Measurements from ENCODE around the gene FRAS1. TPM values are rescaled to one million over a fixed set of nuclear protein-coding genes. Genes with fewer than 3 reads are reported as not detected.

The FRAS1 gene
- total RNA-seq, 6 experiments from 2014 or later, result 0.12 to 1.5 (median 0.45) TPM

- no peak overlapping the region for H3K27ac ChIP-seq
- TF ChIP-seq CTCF (IDR thresholded peaks at IDR 0.05) (no peak), POLR2A (IDR thresholded peaks at IDR 0.05) (no peak)
- DNase-seq, result no peak
- no peaks in the 10 kb centered on the region for H3K9me3 ChIP-seq
- H3K4me3 ChIP-seq, result no peak overlapping the region
- H3K36me3 ChIP-seq, result no peaks in the 10 kb centered on the region
- no peaks in the 10 kb centered on the region for H3K4me1 ChIP-seq
- ATAC-seq, result no peak
- H3K27me3 ChIP-seq, result no peaks in the 10 kb centered on the region
- intact Hi-C loops (cut with DNase I), result no loop called here
Measured at GRCh38 chr4:78226279-78226678, 169.2 kb downstream of the FRAS1 start.

GRCh38 chr4:78227411-78228057, 170.4 kb downstream of the FRAS1 start:
- Histone ChIP-seq H3K27ac (no peak overlapping the region), H3K27me3 (no peaks in the 10 kb centered on the region), H3K4me3 (no peak overlapping the region), H3K9me3 (no peaks in the 10 kb centered on the region), H3K4me1 (no peaks in the 10 kb centered on the region), H3K36me3 (no peaks in the 10 kb centered on the region)
- WGBS (ENCODE audit: insufficient coverage, low coverage, low lambda C conversion rate, missing lambda C conversion rate), result 81% methylated on average over 1 of the region's 1 CpG
- ATAC-seq, result no peak
- intact Hi-C loops (cut with DNase I), result no loop called here
- TF ChIP-seq CTCF (IDR thresholded peaks at IDR 0.05) (no peak), POLR2A (IDR thresholded peaks at IDR 0.05) (no peak)
- DNase-seq, result no peak

- H3K4me3 ChIP-seq, result no peak overlapping the region
- intact Hi-C loops (cut with DNase I), result no loop called here
- no peak for ATAC-seq
- no peaks in the 10 kb centered on the region for H3K9me3 ChIP-seq
- TF ChIP-seq CTCF (IDR thresholded peaks at IDR 0.05) (no peak), POLR2A (IDR thresholded peaks at IDR 0.05) (no peak)
- no peaks in the 10 kb centered on the region for H3K27me3 ChIP-seq
- DNase-seq, result no peak
- no peaks in the 10 kb centered on the region for H3K4me1 ChIP-seq
- no peak overlapping the region for H3K27ac ChIP-seq
- H3K36me3 ChIP-seq, result no peaks in the 10 kb centered on the region
Measured at GRCh38 chr4:78235800-78236199, 178.7 kb downstream of the FRAS1 start.

- H3K9me3 ChIP-seq, result no peaks in the 10 kb centered on the region
- TF ChIP-seq CTCF (IDR thresholded peaks at IDR 0.05) (no peak), POLR2A (IDR thresholded peaks at IDR 0.05) (no peak)
- H3K4me3 ChIP-seq, result no peak overlapping the region
- H3K36me3 ChIP-seq, result no peaks in the 10 kb centered on the region
- DNase-seq (no peak), ATAC-seq (no peak)
- 60% methylated on average over 4 of the region's 4 CpGs for WGBS (ENCODE audit: insufficient coverage, low coverage, low lambda C conversion rate, missing lambda C conversion rate)
- no peaks in the 10 kb centered on the region for H3K4me1 ChIP-seq
- no peak overlapping the region for H3K27ac ChIP-seq
- no peaks in the 10 kb centered on the region for H3K27me3 ChIP-seq
- intact Hi-C loops (cut with DNase I), result no loop called here
Measured at GRCh38 chr4:78237360-78237759, 180.2 kb downstream of the FRAS1 start.

GRCh38 chr4:78242071-78242470, 184.9 kb downstream of the FRAS1 start:
- DNase-seq (no peak), ATAC-seq (no peak)
- no peaks in the 10 kb centered on the region for H3K4me1 ChIP-seq
- H3K27ac ChIP-seq, result no peak overlapping the region
- H3K9me3 ChIP-seq, result no peaks in the 10 kb centered on the region
- intact Hi-C loops (cut with DNase I), result no loop called here
- no peak for TF ChIP-seq POLR2A (IDR thresholded peaks at IDR 0.05)
- no peak for TF ChIP-seq CTCF (IDR thresholded peaks at IDR 0.05)
- no peak overlapping the region for H3K4me3 ChIP-seq
- no peaks in the 10 kb centered on the region for H3K27me3 ChIP-seq
- H3K36me3 ChIP-seq, result no peaks in the 10 kb centered on the region

All from right lobe of liver (tissue), 6 donors.